ENCODE results near the gene CXorf38.
"Not testable (repeated sequence)": the region's sequence is repeated elsewhere in the genome, so short reads cannot be mapped to it uniquely, and the experiment has no call there.

Gene CXorf38

GRCh38 chrX:40628506-40628905, 18.9 kb downstream of the CXorf38 start:
- peak; percentile 5 for DNase-seq (ENCODE audit: low read depth)

- DNase-seq (ENCODE audit: low read depth) = no peak
Measured at GRCh38 chrX:40625294-40625693, 22.1 kb downstream of the CXorf38 start.

GRCh38 chrX:40623665-40624064, 23.7 kb downstream of the CXorf38 start:
- DNase-seq (ENCODE audit: low read depth) = no peak

- DNase-seq (ENCODE audit: low read depth) = no peak
Measured at GRCh38 chrX:40623139-40623536, 24.2 kb downstream of the CXorf38 start, which contains the start of gene MPC1L. Gene MPC1L, plus strand, starts transcription at chrX:40623428. Its CDS starts 138 bp downstream, at chrX:40623566.

GRCh38 chrX:40622479-40623138, 24.8 kb downstream of the CXorf38 start:
- DNase-seq (ENCODE audit: low read depth) = no peak

- no peak for DNase-seq (ENCODE audit: low read depth)
Measured at GRCh38 chrX:40617566-40617965, 29.8 kb downstream of the CXorf38 start.

GRCh38 chrX:40615976-40616375, 31.4 kb downstream of the CXorf38 start:
- no peak for DNase-seq (ENCODE audit: low read depth)

GRCh38 chrX:40612511-40612910, 34.9 kb downstream of the CXorf38 start:
- no peak for DNase-seq (ENCODE audit: low read depth)

- DNase-seq (ENCODE audit: low read depth) = peak; percentile 48
Measured at GRCh38 chrX:40607381-40607780, 40.0 kb downstream of the CXorf38 start.

GRCh38 chrX:40603446-40603845, 43.9 kb downstream of the CXorf38 start:
- DNase-seq (ENCODE audit: low read depth) = no peak

- not testable (repeated sequence) for DNase-seq (ENCODE audit: low read depth)
Measured at GRCh38 chrX:40589616-40590321, 57.6 kb downstream of the CXorf38 start.

- not testable (repeated sequence) for DNase-seq (ENCODE audit: low read depth)
Measured at GRCh38 chrX:40587623-40588022, 59.7 kb downstream of the CXorf38 start.

- DNase-seq (ENCODE audit: low read depth) = no peak
Measured at GRCh38 chrX:40582811-40583210, 64.5 kb downstream of the CXorf38 start.

GRCh38 chrX:40582178-40582577, 65.2 kb downstream of the CXorf38 start:
- DNase-seq (ENCODE audit: low read depth) = not testable (repeated sequence)

GRCh38 chrX:40581336-40581920, 65.9 kb downstream of the CXorf38 start:
- DNase-seq (ENCODE audit: low read depth) = peak; percentile 43

GRCh38 chrX:40580537-40581335, 66.6 kb downstream of the CXorf38 start, which contains the start of gene ATP6AP2:
Gene ATP6AP2, plus strand, starts transcription at chrX:40580970. Its CDS starts 96 bp downstream, at chrX:40581066.
- peak; percentile 90 for DNase-seq (ENCODE audit: low read depth)

- DNase-seq (ENCODE audit: low read depth) = no peak
Measured at GRCh38 chrX:40579900-40580536, 67.3 kb downstream of the CXorf38 start.

GRCh38 chrX:40579141-40579540, 68.2 kb downstream of the CXorf38 start:
- DNase-seq (ENCODE audit: low read depth) = no peak

- DNase-seq (ENCODE audit: low read depth) = no peak
Measured at GRCh38 chrX:40578039-40578695, 69.2 kb downstream of the CXorf38 start.
